NCI-H345 (cell line): ENCODE measurements around the gene CHIT1.

ENCODE experiments used
- DNase-seq: peaks from one replicate; lab custom pipeline; 2025; lab: John Stamatoyannopoulos, UW

Gene CHIT1

GRCh38 chr1:203188686-203189232, 40.7 kb downstream of the CHIT1 start:
- DNase-seq, result no peak

GRCh38 chr1:203187689-203188264, 41.7 kb downstream of the CHIT1 start:
- DNase-seq, result no peak

GRCh38 chr1:203187304-203187685, 42.2 kb downstream of the CHIT1 start:
- no peak for DNase-seq

- DNase-seq, result no peak
Measured at GRCh38 chr1:203186446-203187303, 42.8 kb downstream of the CHIT1 start, which contains the start of gene CHI3L1. CHI3L1 (minus strand) TSS chr1:203186704; CDS start chr1:203186623, 81 bp downstream.

GRCh38 chr1:203186091-203186445, 43.4 kb downstream of the CHIT1 start:
- no peak for DNase-seq

GRCh38 chr1:203185585-203185984, 43.9 kb downstream of the CHIT1 start:
- no peak for DNase-seq

GRCh38 chr1:203185061-203185461, 44.4 kb downstream of the CHIT1 start:
- DNase-seq, result no peak

GRCh38 chr1:203184467-203184866, 45.0 kb downstream of the CHIT1 start:
- no peak for DNase-seq

- DNase-seq, result no peak
Measured at GRCh38 chr1:203183828-203184227, 45.6 kb downstream of the CHIT1 start.

GRCh38 chr1:203182387-203182953, 47.0 kb downstream of the CHIT1 start:
- no peak for DNase-seq

- no peak for DNase-seq
Measured at GRCh38 chr1:203181586-203182386, 47.7 kb downstream of the CHIT1 start.

- no peak for DNase-seq
Measured at GRCh38 chr1:203180611-203181330, 48.7 kb downstream of the CHIT1 start.

GRCh38 chr1:203179667-203180005, 49.8 kb downstream of the CHIT1 start:
- DNase-seq, result no peak

GRCh38 chr1:203178821-203179666, 50.4 kb downstream of the CHIT1 start:
- DNase-seq, result no peak

GRCh38 chr1:203178083-203178482, 51.4 kb downstream of the CHIT1 start:
- DNase-seq, result no peak

- no peak for DNase-seq
Measured at GRCh38 chr1:203177470-203178039, 51.9 kb downstream of the CHIT1 start.

- DNase-seq, result no peak
Measured at GRCh38 chr1:203177036-203177405, 52.5 kb downstream of the CHIT1 start.

- no peak for DNase-seq
Measured at GRCh38 chr1:203176273-203177035, 53.0 kb downstream of the CHIT1 start.

GRCh38 chr1:203175827-203176241, 53.6 kb downstream of the CHIT1 start:
- no peak for DNase-seq
